SK-N-SH (cell line): ENCODE measurements around the gene P2RX2. TPM values are rescaled to one million over a fixed set of nuclear protein-coding genes. Genes with fewer than 3 reads are reported as not detected.

ENCODE experiments used
- CTCF ChIA-PET: fragments of 300-600, 350-600 bp; formaldehyde crosslinking; extraction: SDS; loops from one replicate; lab custom pipeline; 2021; lab: Yijun Ruan, JAX
- POLR2A ChIA-PET: fragments of 350-600 bp; sonication (Branson Sonifier 250); formaldehyde crosslinking; extraction: SDS; loops from one replicate; lab custom pipeline; 2020; ENCODE audit warnings: antibody characterized with exemption, inconsistent platforms; lab: Yijun Ruan, JAX
- DNase-seq: peaks from one replicate; pipeline ENCODE4 v3.0.0; 2012
- H2AFZ ChIP-seq: fragments of 200-600 bp; sonication (generic); 2 replicates; pipeline ENCODE4 v1.8.1; 2016; ENCODE audit warnings: antibody characterized with exemption, mild to moderate bottlenecking, low read depth
- H3F3A ChIP-seq: fragments of 200-600 bp; sonication (generic); replicated peaks from 2 replicates; pipeline ENCODE3; 2016; ENCODE audit warnings: antibody characterized with exemption, mild to moderate bottlenecking; ENCODE audit not compliant: insufficient read depth
- H3K27ac ChIP-seq, 2 experiments: fragments of 200-500 bp in 1 of 2; fragments of 200-600 bp in 1 of 2; sonication (Bioruptor generic) in 1 of 2; sonication (generic), shearing (Covaris generic) in 1 of 2; 2 replicates each; pipeline versions ENCODE4 v1.5.1 to v1.6.1; 2014 to 2016; ENCODE audit warnings: low read depth in 2 of 2, inconsistent platforms in 1 of 2, low read length in 1 of 2, mild to moderate bottlenecking in 1 of 2, mixed read lengths in 1 of 2
- H3K27me3 ChIP-seq: fragments of 200-600 bp; sonication (generic), shearing (Covaris generic); 2 replicates; pipeline ENCODE4 v1.6.1; 2016; ENCODE audit warnings: mixed run types; ENCODE audit not compliant: insufficient read depth
- H3K36me3 ChIP-seq, 2 experiments: fragments of 200-500 bp in 1 of 2; fragments of 200-600 bp in 1 of 2; sonication (Bioruptor generic) in 1 of 2; sonication (generic) in 1 of 2; replicated peaks in 1 of 2; 2 replicates each; pipeline versions ENCODE3 to v1.5.1; 2014 to 2016; ENCODE audit warnings: low read length in 1 of 2, mild to moderate bottlenecking in 1 of 2; ENCODE audit not compliant: insufficient read depth in 2 of 2, control insufficient read depth in 1 of 2
- H3K4me1 ChIP-seq, 2 experiments: fragments of 200-500 bp in 1 of 2; fragments of 200-600 bp in 1 of 2; sonication (Bioruptor generic) in 1 of 2; sonication (generic), shearing (Covaris generic) in 1 of 2; 2 replicates each; pipeline versions ENCODE4 v1.5.1 to v1.6.1; 2014 to 2016; ENCODE audit warnings: low read depth in 1 of 2, low read length in 1 of 2, mixed run types in 1 of 2; ENCODE audit not compliant: insufficient read depth in 2 of 2, control insufficient read depth in 1 of 2
- H3K4me2 ChIP-seq: fragments of 200-600 bp; sonication (generic), shearing (Covaris generic); 2 replicates; pipeline ENCODE4 v1.6.1; 2017; ENCODE audit warnings: mixed run types
- H3K4me3 ChIP-seq, 2 experiments: fragments of 200-500 bp in 1 of 2; fragments of 200-600 bp in 1 of 2; sonication (Bioruptor generic) in 1 of 2; sonication (generic), shearing (Covaris generic) in 1 of 2; 2 replicates each; pipeline versions ENCODE4 v1.5.1 to v1.8.1; 2014 to 2016; ENCODE audit warnings: low read depth in 2 of 2, inconsistent platforms in 1 of 2, low read length in 1 of 2, mild to moderate bottlenecking in 1 of 2, mixed read lengths in 1 of 2, moderate library complexity in 1 of 2
- H3K79me2 ChIP-seq: fragments of 200-600 bp; sonication (generic); 2 replicates; pipeline ENCODE4 v1.8.1; 2017; ENCODE audit warnings: mild to moderate bottlenecking; ENCODE audit not compliant: insufficient read depth
- H3K9ac ChIP-seq: fragments of 200-600 bp; sonication (generic); 2 replicates; pipeline ENCODE4 v1.6.1; 2017; ENCODE audit warnings: mixed run types
- H3K9me2 ChIP-seq: fragments of 200-600 bp; sonication (generic); 2 replicates; pipeline ENCODE4 v1.6.1; 2017; ENCODE audit warnings: mixed run types
- H3K9me3 ChIP-seq: fragments of 200-600 bp; sonication (generic); 2 replicates; pipeline ENCODE4 v1.6.1; 2017; ENCODE audit warnings: mixed run types, mild to moderate bottlenecking, moderate library complexity
- H4K20me1 ChIP-seq: fragments of 200-600 bp; sonication (generic); 2 replicates; pipeline ENCODE4 v1.6.1; 2017; ENCODE audit warnings: mild to moderate bottlenecking, mixed run types; ENCODE audit not compliant: insufficient read depth
- ELF1 ChIP-seq: IDR thresholded peaks from 2 replicates; pipeline ENCODE4 v1.4.0; 2012
- EP300 ChIP-seq, 2 experiments: IDR thresholded peaks; 2 replicates each; pipeline versions ENCODE4 v1.4.0 to v1.6.1; 2012; ENCODE audit warnings: borderline replicate concordance in 1 of 2, low read depth in 1 of 2, low read length in 1 of 2
- EZH2phosphoT487 ChIP-seq: fragments of 200-600 bp; sonication (generic); IDR thresholded peaks from 2 replicates; pipeline ENCODE4 v1.6.1; 2017; ENCODE audit warnings: low read depth, mixed run types, mild to moderate bottlenecking, antibody characterized with exemption, moderate library complexity, borderline replicate concordance
- FOSL2 ChIP-seq: IDR thresholded peaks from 2 replicates; pipeline ENCODE4 v1.4.0; 2012; ENCODE audit warnings: low read depth, mild to moderate bottlenecking, moderate library complexity, borderline replicate concordance
- FOXJ3 ChIP-seq: sonication (generic); formaldehyde crosslinking; IDR thresholded peaks from 2 replicates; pipeline ENCODE4 v1.5.1; 2020; ENCODE audit warnings: mild to moderate bottlenecking, missing genetic modification reagents
- GABPA ChIP-seq: IDR thresholded peaks from 2 replicates; pipeline ENCODE4 v1.4.0; 2012; ENCODE audit warnings: low read depth, mild to moderate bottlenecking
- GATA2 ChIP-seq: sonication (generic); formaldehyde crosslinking; IDR thresholded peaks from 2 replicates; pipeline ENCODE4 v1.5.0; 2020; ENCODE audit warnings: mild to moderate bottlenecking, missing genetic modification reagents
- JUND ChIP-seq: IDR thresholded peaks from 2 replicates; pipeline ENCODE4 v1.4.0; 2012
- POLR2AphosphoS5 ChIP-seq: IDR thresholded peaks from 2 replicates; pipeline ENCODE4 v1.6.1; 2012; ENCODE audit warnings: low read depth, low read length
- RAD21 ChIP-seq: IDR thresholded peaks from 2 replicates; pipeline ENCODE4 v1.6.1; 2012; ENCODE audit warnings: mild to moderate bottlenecking, low read length
- RCOR1 ChIP-seq: fragments of 150-350 bp; IDR thresholded peaks from 2 replicates; pipeline ENCODE4 v1.6.1; 2017; ENCODE audit warnings: antibody characterized with exemption, low read length
- SIN3A ChIP-seq: IDR thresholded peaks from 2 replicates; pipeline ENCODE4 v1.6.1; 2012; ENCODE audit warnings: low read depth, mild to moderate bottlenecking, low read length, moderate library complexity, borderline replicate concordance
- TCF12 ChIP-seq: IDR thresholded peaks from 2 replicates; pipeline ENCODE4 v1.4.0; 2012
- TEAD4 ChIP-seq: IDR thresholded peaks from 2 replicates; pipeline ENCODE4 v1.4.0; 2012; ENCODE audit warnings: mild to moderate bottlenecking, borderline replicate concordance; ENCODE audit not compliant: insufficient read depth
- USF2 ChIP-seq: fragments of 150-350 bp; IDR thresholded peaks from 2 replicates; pipeline ENCODE4 v1.6.1; 2017; ENCODE audit warnings: antibody characterized with exemption, low read length, low read depth, borderline replicate concordance
- YY1 ChIP-seq: IDR thresholded peaks from 2 replicates; pipeline ENCODE4 v1.4.0; 2012; ENCODE audit warnings: low read depth, mild to moderate bottlenecking
- ZBTB33 ChIP-seq: IDR thresholded peaks from 2 replicates; pipeline ENCODE4 v1.4.0; 2012; ENCODE audit warnings: low read depth, borderline replicate concordance
- WGBS: methylation state at CpG from one replicate; pipeline ENCODE4 v1.1.6; 2017; ENCODE audit warnings: low lambda C conversion rate; 5-methylcytosine and 5-hydroxymethylcytosine counted together
- polyA plus RNA-seq, 3 experiments: library from polyadenylated mRNA; depleted of rRNA; stranded (reverse); fragments of >200 nt; gene quantifications; 2 replicates each; pipeline ENCODE4 v1.2.3, GENCODE V29; 2012

Gene P2RX2
- polyA plus RNA-seq, 1 of the 3 experiments (the other 2 are of a cell fraction), result 0.03 TPM

GRCh38 chr12:132624186-132624855 lies 5.7 kb downstream of the P2RX2 start:
- Histone ChIP-seq H3F3A (no peaks in the 10 kb centered on the region), H3K9me2 (no peaks in the 10 kb centered on the region), H4K20me1 (no peaks in the 10 kb centered on the region), H3K4me1 (peaks cover 0 to 11% of the 10 kb centered on the region in 2 experiments; a peak in 2 of 4 replicates), H3K36me3 (no peaks in the 10 kb centered on the region), H3K27ac (no peak overlapping the region), H3K9me3 (no peaks in the 10 kb centered on the region), H3K4me3 (no peak overlapping the region), H2AFZ (no peak overlapping the region), H3K79me2 (no peaks in the 10 kb centered on the region), H3K27me3 (peaks cover 5% of the 10 kb centered on the region; the same call in 1 of the 2 replicates), H3K9ac (no peak overlapping the region), H3K4me2 (no peak overlapping the region)
- ChIA-PET CTCF (interaction anchor here (1.6 to 3.8 kb wide), 3 partner anchors 9 to 14 kb away, joined by 4 to 19 read pairs (median 9); no protein-coding TSS in a partner anchor), POLR2A (no interaction called here)
- DNase-seq, result no peak
- TF ChIP-seq SIN3A (no peak), JUND (no peak), YY1 (no peak)
- 94% methylated on average over 8 of the region's 22 CpGs for WGBS

- H3K27ac ChIP-seq, result no peak overlapping the region
- no peaks in the 10 kb centered on the region for H3F3A ChIP-seq
- ChIA-PET POLR2A (no interaction called here), CTCF (interaction anchor here (1.2 to 3.8 kb wide), 3 partner anchors 10 to 211 kb away, joined by 3 to 19 read pairs (median 9); no protein-coding TSS in a partner anchor)
- 0 out of 2 replicates have a peak, but pooled peaks cover 4% of the 10 kb centered on the region for H3K27me3 ChIP-seq
- TF ChIP-seq FOSL2 (no peak), EZH2phosphoT487 (no peak), YY1 (no peak), RCOR1 (no peak), GATA2 (CRISPR knock-in tag) (no peak), ZBTB33 (no peak), USF2 (no peak), TCF12 (no peak), POLR2AphosphoS5 (no peak), ELF1 (no peak), FOXJ3 (CRISPR knock-in tag) (no peak), RAD21 (no peak), EP300 (IDR thresholded peaks at IDR 0.05; ENCODE audit: borderline replicate concordance in 1 of 2, low read depth in 1 of 2, low read length in 1 of 2) (no peak), TEAD4 (no peak), GABPA (no peak), SIN3A (no peak)
- H3K9ac ChIP-seq, result no peak overlapping the region
- 95% methylated on average over 16 of the region's 32 CpGs for WGBS
- no peak overlapping the region for H3K4me3 ChIP-seq
- H4K20me1 ChIP-seq, result no peaks in the 10 kb centered on the region
- H3K4me1 ChIP-seq, result peaks cover 0 to 11% of the 10 kb centered on the region in 2 experiments; a peak in 2 of 4 replicates
- DNase-seq, result no peak
- H3K9me3 ChIP-seq, result no peaks in the 10 kb centered on the region
- H3K4me2 ChIP-seq, result no peak overlapping the region
- H3K9me2 ChIP-seq, result no peaks in the 10 kb centered on the region
- H2AFZ ChIP-seq, result no peak overlapping the region
- H3K79me2 ChIP-seq, result no peaks in the 10 kb centered on the region
- peaks cover 0 to 5% of the 10 kb centered on the region in 2 experiments for H3K36me3 ChIP-seq
Measured at GRCh38 chr12:132624910-132625630, 6.5 kb downstream of the P2RX2 start.
